HG03521 (cell line): ENCODE measurements around the gene MPV17L.
"Not testable (repeated sequence)": the region's sequence is repeated elsewhere in the genome, so short reads cannot be mapped to it uniquely, and the experiment has no call there.

Experiments
- ATAC-seq: cut with Tn5 transposase; IDR thresholded peaks from one replicate; pipeline ENCODE4 v1.9.1; 2021; ENCODE audit warnings: mild to moderate bottlenecking, moderate library complexity; ENCODE audit not compliant: unreplicated experiment

The MPV17L gene

GRCh38 chr16:15450624-15451023 lies 55.1 kb downstream of the MPV17L start:
- ATAC-seq, result no peak

- no peak for ATAC-seq
Measured at GRCh38 chr16:15451098-15451731, 55.7 kb downstream of the MPV17L start.

- no peak for ATAC-seq
Measured at GRCh38 chr16:15452246-15452855, 56.8 kb downstream of the MPV17L start.

- not testable (repeated sequence) for ATAC-seq
Measured at GRCh38 chr16:15453296-15453695, 57.7 kb downstream of the MPV17L start.

- not testable (repeated sequence) for ATAC-seq
Measured at GRCh38 chr16:15454933-15455332, 59.4 kb downstream of the MPV17L start.

GRCh38 chr16:15457400-15457799 lies 61.8 kb downstream of the MPV17L start:
- no peak for ATAC-seq

- no peak for ATAC-seq
Measured at GRCh38 chr16:15457958-15458357, 62.4 kb downstream of the MPV17L start.

GRCh38 chr16:15459791-15460190 lies 64.2 kb downstream of the MPV17L start:
- no peak for ATAC-seq

GRCh38 chr16:15460601-15461000 lies 65.0 kb downstream of the MPV17L start:
- ATAC-seq, result no peak

- ATAC-seq, result no peak
Measured at GRCh38 chr16:15461376-15461775, 65.8 kb downstream of the MPV17L start.
